Thyroid gland (tissue), 4 donors: ENCODE results near the gene PPP1R13B.

Source experiments
- POLR2A ChIP-seq, 2 donors: fragments of 450-650 bp; IDR thresholded peaks; one replicate each; pipeline ENCODE4 v1.6.1; 2017; ENCODE audit warnings: antibody characterized with exemption in 2 of 2, mild to moderate bottlenecking in 2 of 2, moderate library complexity in 1 of 2
- TF ChIP-seq, protein P1 (sequence below), 6 experiments: fragments of 200-600 bp in 3 of 6; fragments of 450-650 bp in 3 of 6; sonication (generic) in 3 of 6; IDR thresholded peaks; one replicate each; pipeline ENCODE4 v1.5.1; 2016 to 2019; ENCODE audit warnings: antibody characterized with exemption in 6 of 6, mild to moderate bottlenecking in 2 of 6, inconsistent platforms in 1 of 6, moderate library complexity in 1 of 6

DNA sequence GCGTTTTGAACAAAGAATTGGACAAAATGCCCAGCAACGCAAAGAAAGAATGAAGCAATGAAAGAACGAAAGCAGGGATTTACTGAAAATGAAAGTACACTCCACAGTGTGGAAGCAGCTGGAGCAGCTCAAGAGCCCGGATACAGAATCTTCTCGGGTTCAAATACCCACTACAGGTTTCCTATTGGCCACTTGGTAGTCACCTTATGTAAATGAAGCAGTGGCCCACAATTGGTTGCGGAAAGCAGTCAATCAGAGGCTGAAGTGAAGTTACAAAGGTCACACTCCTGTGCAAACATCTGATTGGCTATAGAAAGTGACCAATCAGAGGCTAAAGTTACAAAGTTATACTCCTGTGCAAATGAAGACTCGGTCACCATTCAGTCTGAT lies 15.0 kb upstream of the PPP1R13B start:
- TF ChIP-seq, protein P1, sequence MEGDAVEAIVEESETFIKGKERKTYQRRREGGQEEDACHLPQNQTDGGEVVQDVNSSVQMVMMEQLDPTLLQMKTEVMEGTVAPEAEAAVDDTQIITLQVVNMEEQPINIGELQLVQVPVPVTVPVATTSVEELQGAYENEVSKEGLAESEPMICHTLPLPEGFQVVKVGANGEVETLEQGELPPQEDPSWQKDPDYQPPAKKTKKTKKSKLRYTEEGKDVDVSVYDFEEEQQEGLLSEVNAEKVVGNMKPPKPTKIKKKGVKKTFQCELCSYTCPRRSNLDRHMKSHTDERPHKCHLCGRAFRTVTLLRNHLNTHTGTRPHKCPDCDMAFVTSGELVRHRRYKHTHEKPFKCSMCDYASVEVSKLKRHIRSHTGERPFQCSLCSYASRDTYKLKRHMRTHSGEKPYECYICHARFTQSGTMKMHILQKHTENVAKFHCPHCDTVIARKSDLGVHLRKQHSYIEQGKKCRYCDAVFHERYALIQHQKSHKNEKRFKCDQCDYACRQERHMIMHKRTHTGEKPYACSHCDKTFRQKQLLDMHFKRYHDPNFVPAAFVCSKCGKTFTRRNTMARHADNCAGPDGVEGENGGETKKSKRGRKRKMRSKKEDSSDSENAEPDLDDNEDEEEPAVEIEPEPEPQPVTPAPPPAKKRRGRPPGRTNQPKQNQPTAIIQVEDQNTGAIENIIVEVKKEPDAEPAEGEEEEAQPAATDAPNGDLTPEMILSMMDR (IDR thresholded peaks at IDR 0.05), result no peak
- TF ChIP-seq POLR2A (IDR thresholded peaks at IDR 0.05), result no peak
